Activated gamma-delta T cell treated with Interleukin-2 at 50 U/mL for 16 hours (primary cell): ENCODE measurements around the gene YAF2.
"Not testable (repeated sequence)": the region's sequence is repeated elsewhere in the genome, so short reads cannot be mapped to it uniquely, and the experiment has no call there.

ENCODE experiments used
- DNase-seq: peaks from one replicate; pipeline ENCODE4 v3.0.0-alpha.2; 2020

YAF2 gene

DNA sequence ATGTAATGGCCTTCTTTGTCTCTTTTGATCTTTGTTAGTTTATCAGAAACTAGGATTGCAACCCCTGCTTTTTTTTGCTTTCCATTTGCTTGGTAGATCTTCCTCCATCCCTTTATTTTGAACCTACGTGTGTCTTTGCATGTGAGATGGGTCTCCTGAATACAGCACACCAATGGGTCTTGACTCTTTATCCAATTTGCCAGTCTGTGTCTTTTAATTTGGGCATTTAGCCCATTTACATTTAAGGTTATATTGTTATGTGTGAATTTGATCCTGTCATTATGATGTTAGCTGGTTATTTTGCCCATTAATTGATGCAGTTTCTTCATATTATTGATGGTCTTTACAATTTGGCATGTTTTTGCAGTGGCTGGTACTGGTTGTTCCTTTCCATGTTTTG lies 14.6 kb upstream of the YAF2 start:
- not testable (repeated sequence) for DNase-seq

DNA sequence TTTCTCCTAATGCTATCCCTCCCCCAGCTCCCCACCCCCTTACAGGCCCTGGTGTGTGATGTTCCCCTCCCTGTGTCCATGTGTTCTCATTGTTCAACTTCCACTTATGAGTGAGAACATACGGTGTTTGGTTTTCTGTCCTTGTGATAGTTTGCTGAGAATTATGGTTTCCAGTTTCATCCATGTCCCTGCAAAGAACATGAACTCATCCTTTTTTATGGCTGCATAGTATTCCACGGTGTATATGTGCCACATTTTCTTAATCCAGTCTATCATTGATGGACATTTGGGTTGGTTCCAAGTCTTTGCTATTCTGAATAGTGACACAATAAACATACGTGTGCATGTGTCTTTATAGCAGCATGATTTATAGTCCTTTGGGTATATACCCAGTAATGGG lies 11.0 kb upstream of the YAF2 start:
- not testable (repeated sequence) for DNase-seq

DNA sequence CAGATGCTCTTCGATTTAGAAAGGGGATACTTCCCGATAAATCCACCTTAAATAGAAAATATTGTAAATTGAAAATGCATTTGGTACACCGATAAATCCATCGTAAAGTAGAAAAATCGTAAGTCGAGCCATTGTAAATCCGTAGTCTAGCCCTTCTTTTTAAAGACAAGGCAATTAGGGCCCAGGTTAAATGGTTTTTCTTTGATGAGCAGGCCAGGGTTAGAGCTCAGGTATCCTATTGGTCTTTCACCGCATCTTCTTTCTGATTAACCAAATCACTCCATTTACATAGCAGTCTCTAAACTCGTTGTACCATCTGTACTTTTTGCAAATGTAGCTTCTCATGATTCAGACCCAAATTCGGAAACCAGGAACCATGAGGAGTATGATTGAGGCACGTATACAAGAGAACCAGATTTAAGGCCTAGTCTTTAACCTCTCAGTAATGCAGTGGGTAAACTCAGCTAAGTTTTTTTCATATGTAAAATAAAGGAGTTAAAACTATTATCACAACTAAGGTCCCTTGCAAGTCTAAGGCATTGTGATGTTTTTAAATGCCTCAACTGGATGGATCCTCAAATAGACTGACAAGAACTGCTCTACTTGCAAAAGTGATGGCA lies 2.2 kb upstream of the YAF2 start:
- no peak for DNase-seq

DNA sequence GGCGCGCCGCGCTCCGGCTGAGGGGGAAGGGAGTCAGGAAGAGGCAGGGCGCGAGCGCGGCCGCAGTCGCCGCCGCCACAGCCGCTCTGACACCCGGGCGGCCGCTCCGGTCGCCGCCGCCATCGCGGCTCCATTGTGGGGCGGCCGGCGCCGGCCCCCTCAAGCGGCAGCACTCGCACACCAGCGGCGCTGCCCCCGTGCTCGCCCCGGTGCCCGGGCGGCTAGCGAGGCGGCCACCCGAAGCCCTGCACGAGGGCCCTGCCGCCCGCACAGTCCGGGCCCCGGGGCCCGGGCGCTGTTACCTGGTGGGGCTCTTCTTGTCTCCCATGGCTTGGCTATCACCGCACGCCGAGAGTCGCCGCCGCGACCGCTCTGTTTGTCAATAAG lies 202 bp downstream of the YAF2 start:
- no peak for DNase-seq

DNA sequence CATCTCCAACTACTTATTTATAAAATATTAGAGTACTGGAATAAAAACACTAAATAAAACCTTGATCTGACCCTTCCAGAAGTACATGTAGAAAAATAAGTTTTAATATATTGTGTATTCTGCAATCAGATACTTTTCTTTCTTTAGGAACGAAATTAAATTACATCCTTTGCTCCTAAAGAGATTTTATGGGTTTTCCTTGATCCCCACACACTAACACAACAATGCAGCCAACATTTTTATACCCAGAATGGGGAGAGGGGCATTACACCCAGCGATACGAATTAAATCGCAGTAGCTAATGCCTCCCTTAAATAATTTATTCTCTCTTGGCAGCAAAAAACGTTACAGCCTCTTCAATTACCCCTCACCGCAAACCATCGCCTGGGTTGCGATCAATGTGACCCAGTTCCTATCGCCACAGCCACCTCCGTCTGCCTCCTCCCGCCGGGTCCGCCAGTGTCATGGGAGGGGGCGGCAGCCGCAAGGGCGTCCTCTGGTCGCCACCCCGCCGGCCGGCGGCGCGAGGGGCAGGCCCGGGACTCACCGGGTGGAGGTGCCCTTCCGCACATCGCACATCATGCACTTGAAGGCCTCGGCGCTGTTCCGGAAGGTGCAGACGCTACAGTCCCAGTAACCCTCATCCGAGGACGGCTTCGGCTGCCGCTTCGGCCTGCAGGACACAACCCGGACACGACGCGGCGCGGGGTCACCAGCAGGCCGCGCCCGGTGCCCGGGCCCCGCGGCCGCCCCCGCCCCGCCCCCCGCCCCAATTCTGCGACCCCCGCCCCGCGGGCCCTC lies 796 bp downstream of the YAF2 start:
- DNase-seq: peak; percentile 62

DNA sequence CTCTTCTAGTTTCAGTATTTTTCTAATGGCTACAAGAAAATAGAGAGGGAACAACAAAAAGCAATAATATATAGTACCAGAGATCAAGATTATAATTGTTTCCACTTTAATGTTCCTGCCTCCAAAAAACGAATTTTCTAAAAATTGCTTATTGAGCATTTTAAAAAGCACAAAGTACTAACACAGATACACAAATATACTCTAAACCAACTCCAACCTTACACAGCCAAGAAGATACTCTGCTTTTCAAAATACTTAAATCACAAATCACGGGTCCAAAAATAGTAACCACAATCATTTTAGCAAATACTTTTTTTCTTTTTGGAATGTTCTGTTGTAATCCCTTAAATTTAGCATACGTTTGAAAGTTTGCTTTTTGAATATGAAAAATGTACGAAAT lies 2.0 kb downstream of the YAF2 start:
- no peak for DNase-seq

DNA sequence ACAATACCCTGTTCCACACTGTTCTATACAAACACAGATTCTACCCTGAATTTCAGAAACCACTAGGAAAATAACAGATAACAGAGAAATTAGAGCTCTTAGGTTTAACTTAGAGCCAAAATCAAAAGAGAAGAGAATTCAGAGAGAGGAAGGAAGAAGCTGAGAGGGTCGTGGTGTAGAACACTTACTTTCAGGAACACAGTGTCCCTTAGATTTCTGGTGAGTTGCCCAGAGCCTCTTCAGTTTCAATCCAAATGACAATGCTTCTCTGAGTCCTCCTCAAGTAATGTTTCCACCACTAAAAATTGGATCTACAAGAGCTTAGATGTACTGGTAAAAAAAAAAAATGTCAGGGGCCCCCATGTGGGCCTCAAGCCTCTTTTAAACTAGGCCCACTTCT lies 2.6 kb downstream of the YAF2 start:
- DNase-seq: no peak

DNA sequence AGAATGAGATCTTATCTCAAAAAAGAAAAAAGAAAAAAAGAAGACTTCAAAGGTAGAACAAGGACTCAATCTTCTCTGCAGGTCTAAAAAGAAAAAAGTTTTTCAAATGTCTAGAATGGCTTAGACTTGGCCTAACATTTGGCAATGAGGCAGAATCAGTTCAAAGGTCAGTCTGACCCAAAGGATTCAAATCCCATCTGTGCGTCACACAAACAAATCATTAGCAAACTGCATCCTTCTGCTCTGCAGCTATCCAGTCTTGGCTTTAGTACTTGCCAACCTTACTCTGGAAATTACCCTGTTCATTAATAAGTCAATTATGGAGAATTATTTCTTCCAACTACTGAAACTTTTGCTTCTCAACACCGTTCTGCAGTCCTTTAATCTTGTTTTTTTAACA lies 3.1 kb downstream of the YAF2 start:
- DNase-seq: no peak

DNA sequence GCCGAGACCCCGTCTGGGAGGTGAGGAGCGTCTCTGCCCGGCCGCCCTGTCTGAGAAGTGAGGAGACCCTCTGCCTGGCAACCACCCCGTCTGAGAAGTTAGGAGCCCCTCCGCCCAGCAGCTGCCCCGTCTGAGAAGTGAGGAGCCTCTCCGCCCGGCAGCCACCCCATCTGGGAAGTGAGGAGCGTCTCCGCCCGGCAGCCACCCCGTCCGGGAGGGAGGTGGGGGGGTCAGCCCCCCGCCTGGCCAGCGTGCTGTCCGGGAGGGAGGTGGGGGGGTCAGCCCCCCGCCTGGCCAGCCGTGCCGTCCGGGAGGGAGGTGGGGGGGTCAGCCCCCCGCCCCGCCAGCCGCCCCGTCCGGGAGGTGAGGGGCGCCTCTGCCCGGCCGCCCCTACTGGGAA lies 10.5 kb downstream of the YAF2 start:
- not testable (repeated sequence) for DNase-seq

DNA sequence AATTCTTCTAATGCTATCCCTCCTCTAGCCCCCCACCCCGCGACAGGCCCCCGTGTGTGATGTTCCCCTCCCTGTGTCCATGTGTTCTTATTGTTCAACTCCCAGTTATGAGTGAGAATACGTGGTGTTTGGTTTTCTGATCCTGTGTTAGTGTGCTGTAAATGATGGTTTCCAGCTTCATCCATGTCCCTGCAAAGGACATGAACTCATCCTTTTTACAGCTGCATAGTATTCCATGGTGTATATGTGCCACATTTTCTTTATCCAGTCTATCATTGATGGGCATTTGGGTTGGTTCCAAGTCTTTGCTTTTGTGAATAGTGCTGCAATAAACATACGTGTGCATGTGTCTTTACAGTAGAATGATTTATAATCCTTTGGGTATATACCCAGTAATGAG lies 13.5 kb downstream of the YAF2 start:
- DNase-seq: not testable (repeated sequence)

DNA sequence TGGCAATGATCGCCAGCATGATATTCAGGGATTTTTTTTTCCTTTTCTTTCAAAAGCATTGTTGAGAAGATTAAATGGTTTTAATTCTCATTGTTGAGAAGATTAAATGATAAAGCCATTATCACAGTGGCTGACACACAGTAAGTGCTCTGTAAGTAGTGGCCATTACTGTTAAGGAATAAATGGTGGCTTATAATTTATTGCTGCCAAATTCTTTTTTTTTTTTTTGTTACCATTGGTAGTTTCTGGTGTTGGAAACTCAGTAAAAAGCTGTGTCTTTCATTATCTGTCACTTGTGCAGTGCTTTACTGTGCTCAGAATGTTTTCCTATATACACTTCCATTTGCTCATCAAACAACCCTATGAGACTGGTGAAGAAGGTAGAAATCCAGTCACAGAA lies 15.3 kb downstream of the YAF2 start:
- DNase-seq: no peak

DNA sequence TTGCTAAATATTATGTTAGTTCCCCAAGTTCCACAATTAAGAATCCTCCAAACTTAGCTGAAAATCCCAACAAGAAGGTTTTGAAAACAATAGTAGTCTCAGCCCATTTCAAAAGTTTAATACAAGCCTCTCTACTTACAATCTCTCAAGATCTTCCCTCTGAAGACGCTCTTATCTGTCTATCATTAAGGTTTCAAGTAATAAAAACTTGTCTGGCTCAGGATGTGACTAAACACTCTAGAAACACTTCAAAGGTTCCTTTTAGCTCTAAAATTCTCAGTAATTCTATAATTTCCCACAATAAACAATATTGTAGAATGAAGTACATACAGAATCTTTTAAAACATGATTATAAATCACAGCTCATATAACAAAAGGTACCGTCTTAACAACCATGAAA lies 16.3 kb downstream of the YAF2 start:
- DNase-seq: no peak

DNA sequence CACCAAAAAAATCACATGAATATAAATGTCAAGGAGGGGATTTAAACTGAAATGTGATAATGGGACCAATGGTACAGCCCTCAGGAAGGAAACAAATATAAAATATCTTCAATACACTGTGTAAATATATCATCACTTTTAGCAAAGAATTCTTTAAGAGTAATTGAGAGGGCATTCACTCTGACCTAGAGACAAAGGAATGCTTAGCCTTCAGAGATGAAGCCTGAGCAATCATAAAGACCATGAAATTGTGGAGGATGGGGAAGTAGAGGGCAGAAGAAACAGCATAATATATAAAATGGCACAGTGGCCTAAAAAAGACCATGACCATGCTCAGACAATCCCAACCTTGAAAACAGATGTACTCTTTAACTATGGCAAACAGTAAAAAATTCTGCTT lies 20.4 kb downstream of the YAF2 start:
- no peak for DNase-seq

DNA sequence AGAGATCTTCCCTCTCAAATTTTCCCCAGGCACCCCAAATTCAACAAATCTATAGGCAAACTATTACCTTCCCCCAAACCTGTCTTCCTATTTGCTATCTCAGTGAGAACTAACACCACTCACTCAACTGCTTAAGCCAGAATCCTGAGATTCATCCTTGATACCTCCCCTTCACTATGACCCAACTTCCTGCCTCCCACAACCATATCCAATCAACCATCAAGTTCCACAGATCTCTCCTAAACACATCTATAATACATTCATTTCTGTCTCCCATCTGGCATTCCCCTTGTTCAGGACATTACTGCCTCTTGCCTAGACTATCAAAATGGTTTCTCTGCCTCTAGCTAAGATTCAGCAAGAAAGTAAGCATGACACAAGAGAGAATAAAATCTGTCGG lies 21.3 kb downstream of the YAF2 start:
- DNase-seq: no peak

DNA sequence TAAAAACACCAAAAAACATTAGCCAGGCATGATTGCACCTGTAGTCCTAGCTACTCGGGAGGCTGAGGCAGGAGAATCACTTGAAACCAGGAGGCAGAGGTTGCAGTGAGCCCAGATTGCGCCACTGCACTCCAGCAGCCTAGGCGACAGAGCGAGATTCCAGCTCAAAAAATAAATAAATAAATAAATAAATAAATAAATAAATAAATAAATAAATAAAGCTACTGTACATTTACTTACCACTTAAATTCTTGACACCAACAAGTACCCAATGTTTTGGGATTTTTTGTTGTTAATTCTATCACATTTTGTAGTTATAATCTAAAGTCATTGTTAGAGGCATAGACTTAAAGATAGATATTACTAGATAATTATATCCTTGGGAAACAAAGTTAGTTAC lies 22.3 kb downstream of the YAF2 start:
- DNase-seq: not testable (repeated sequence)

DNA sequence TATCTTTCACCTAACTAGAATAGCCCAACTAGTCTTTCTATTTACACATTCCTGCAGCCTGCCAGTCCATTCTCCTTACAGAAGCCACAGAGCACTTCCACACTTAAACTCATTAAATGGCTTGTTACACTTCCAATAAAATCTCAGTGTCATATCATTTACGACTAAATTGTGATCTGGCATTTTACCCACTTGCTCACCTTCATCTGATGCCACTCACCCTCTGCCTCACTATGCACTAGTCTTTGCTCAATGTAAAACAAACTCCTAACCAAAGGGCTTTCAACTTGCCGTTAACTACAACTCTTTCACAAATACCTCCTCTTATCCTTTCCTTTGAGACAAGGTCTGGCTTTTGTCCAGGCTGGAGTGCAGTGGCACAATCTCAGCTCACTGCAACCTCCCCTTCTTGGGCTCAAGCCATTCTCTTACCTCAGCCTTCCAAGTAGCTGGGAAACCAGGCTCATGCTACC lies 24.1 kb downstream of the YAF2 start:
- no peak for DNase-seq

DNA sequence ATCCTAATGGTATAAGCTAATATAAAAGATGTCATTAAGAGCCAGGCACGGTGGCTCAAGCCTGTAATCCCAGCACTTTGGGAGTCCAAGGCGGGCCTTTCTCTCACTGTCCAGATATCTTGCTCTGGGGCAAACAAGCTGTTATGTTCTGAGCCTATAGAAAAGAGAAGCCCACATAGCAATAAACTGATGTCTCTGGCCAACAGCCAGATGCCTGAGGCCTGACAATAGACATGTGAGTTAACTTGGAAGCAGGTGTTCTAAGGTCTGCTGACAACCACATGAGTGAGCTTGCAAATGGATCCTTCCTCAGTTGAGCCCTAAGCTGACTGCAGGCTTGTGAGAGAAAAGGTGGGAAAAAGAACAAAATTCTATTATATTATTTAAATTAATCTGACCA lies 25.0 kb downstream of the YAF2 start:
- DNase-seq: no peak

DNA sequence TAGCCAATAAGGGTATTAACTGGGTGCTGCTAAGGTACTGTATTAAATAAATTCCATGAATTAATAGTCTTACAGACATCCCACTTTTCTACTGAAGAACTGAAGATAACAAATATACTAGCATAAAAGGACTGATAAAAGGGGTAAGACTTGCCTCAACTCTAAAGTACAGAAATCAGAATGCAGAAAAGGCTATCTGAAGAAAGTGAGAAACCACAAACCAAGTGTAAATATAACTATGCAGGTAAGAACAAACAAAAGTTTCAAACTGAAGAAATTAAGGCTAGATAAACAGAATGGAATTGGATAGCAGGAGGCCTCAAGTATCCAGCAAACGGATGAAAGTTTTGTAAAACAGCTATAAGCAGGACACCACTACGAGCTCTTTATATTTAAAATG lies 29.5 kb downstream of the YAF2 start:
- DNase-seq: no peak

DNA sequence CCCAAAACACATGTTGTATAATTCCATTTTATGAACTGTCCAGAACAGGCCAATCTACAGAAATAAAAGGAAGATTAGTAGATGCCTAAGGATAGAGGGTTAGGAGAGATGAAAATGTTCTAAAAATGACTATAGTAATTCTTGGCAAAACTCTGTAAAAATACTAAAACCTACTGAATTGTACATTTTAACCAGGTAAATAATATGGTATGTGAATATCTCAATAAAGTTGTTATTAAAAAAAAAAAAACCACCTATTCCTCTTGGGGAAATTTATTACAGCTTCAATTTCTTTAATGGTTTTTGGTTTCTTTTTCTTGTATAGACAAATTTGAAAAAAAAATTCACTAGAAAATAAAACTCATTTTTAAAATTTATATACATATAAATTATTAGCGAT lies 33.2 kb downstream of the YAF2 start:
- DNase-seq: no peak

DNA sequence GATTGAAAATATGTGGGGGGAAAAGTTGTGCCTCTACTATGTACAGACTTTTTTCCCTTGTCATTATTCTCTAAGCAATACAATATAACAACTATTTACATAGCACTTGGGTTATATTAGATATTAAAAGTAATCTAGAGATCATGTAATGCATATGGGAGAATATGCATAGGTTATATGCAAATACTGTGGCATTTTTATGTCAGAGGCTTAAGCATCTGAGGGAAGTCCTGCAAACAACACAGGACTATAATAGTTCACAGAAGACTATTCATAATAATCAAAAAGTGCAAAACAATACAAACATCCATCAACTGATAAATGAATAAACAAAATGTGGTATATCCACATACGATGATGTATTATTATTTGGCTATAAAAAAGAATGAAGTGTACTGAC lies 33.7 kb downstream of the YAF2 start:
- DNase-seq: no peak

DNA sequence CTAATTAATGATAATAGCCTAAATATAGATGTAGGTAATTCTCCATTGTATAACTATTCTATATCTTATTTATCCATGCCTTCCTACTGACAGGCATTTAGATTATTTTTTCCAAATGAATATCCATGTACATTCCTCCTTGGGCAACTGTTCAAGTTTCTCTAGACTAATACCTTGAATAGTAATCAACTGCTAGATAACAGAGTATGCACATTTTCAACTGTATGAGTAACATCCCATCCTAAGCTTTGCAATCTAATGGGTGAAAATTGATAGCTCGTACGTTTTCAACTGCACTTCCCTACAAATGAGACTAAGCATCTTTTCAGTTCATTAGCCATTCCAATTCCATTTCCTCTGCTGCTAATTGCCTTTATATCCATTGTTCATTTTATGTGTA lies 37.0 kb downstream of the YAF2 start:
- no peak for DNase-seq

DNA sequence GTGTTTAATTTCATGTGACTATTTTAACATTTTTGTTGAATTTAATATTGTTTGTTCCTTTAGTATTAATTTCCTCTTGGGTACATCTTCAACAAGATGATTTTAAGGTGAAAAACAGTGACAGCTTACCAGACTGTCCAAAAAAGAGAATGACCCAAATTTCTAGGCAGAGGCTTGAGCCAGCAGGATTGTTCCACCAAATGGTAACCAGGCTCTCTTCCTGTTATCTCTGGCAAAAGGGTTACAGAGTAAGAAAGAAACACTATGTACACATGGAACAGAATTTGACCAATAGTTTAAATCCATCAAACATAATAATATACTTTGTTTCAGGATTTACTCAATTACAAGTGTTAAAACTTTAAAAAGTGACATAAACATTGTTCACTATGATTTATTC lies 39.0 kb downstream of the YAF2 start:
- no peak for DNase-seq

DNA sequence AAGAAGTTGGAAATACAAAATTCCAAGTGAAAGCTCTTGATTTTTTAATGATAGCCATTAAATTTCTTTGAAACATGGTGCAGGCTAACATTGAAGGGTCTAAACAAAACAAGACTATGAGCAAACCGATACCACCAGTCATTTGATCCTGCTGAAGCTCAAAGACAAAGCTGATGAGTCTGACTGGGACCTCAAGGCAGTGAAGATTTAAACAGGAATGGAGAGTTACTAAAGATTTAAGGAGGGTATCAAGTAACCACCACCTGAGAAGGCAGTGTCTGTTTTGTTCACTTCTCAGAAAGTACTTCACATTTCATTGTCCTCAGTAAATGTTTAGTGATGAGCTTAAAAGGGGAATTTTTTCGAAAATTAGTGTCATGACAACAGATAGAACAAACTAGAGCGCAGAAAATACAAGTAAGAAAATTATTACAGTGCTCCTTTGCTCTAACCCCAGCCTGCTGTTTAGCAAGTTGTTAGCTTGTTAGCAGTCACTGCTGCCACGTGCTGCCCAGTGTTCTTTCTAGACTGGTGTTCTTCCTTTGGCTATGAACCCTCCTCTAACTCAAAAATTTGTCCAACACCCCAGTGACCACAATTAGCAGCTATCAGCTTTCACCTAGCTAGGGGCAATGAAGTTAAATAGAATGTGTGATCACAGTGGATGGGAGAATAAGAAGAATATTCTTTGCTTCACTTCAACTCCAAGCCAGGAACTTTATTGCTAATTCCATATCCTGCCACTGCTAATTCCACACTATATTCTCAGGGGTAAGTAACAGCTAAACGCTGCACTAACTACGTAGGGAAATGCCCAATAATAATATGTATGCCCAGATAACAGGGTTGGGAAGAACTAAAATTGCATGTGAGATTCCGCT lies 41.1 kb downstream of the YAF2 start:
- DNase-seq: no peak

DNA sequence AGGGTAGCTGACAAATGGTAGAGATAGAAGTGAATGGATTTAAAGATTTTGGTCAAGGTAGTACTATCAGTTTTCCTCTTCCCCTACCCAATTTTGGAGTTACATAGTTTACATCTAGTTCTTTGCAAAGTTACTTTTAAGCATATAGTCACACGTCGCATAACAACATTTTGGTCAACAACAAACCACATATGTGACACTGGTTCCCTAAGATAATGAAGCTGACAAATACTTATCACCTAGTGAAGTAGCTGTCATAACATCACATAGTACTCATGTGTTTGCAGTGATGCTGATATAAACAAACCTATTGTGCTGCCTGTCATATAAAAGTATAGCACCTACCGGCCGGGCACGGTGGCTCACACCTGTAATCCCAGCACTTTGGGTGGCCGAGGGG lies 45.4 kb downstream of the YAF2 start:
- no peak for DNase-seq
